GM18870 (cell line): ENCODE data around the gene PTPMT1.
"Not testable (repeated sequence)": the region's sequence is repeated elsewhere in the genome, so short reads cannot be mapped to it uniquely, and the experiment has no call there.

Source experiments
- ATAC-seq: cut with Tn5 transposase; IDR thresholded peaks from one replicate; pipeline ENCODE4 v1.9.1; 2021; ENCODE audit warnings: moderate library complexity; ENCODE audit not compliant: unreplicated experiment

Gene PTPMT1, protein sequence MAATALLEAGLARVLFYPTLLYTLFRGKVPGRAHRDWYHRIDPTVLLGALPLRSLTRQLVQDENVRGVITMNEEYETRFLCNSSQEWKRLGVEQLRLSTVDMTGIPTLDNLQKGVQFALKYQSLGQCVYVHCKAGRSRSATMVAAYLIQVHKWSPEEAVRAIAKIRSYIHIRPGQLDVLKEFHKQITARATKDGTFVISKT

DNA sequence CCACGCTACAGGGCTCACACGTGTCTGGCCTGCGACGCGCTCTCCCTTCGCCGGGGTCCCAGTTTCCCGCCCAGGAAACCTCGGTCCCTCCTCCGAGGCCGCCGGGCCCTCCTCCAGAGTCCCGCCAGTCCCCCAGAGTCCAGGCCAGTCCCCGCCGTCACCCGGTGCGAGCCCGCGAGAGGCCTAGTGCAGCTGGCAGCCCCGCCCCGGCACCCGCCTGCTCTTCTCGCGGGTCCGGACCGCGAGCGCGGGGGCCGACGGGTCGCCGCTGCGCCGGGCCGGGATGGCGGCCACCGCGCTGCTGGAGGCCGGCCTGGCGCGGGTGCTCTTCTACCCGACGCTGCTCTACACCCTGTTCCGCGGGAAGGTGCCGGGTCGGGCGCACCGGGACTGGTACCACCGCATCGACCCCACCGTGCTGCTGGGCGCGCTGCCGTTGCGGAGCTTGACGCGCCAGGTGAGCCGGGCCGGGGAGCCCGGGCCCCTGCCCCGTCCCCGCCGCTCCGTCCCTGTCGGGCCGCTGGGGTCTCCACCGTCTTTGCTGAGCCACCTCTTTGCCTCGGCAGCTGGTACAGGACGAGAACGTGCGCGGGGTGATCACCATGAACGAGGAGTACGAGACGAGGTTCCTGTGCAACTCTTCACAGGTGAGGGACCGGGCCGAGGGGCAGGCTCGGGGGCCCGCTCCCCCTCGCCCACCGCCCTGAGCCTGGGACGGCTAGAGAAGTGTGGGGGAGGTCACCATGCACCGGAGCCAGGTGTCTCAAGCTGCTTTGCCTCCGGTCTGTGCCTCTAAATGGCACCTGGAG, at the start of gene PTPMT1:
Gene PTPMT1, plus strand, starts transcription at position 260 of the 809 bp plus-strand sequence. Its CDS starts 24 bp downstream, at position 284.
- no peak for ATAC-seq

DNA sequence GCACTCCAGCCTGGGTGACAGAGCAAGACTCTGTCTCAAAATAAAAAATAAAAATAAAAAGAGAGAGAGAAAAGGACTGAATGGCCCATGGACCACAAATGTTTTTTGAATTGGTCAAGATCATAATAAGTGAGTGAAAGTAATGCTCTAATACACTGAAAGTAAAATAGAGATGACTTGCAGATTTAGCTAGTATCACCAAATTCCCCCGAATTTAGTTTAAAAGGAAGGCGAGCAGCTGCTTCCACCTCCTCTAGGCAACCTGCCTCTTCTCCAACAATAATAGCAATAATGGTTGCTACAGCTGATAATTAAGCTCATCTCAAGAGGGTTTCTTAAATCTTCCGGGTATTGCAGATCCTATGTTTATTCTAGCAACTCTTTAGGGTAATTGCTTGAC, 49.2 kb upstream of the PTPMT1 start:
- no peak for ATAC-seq

DNA sequence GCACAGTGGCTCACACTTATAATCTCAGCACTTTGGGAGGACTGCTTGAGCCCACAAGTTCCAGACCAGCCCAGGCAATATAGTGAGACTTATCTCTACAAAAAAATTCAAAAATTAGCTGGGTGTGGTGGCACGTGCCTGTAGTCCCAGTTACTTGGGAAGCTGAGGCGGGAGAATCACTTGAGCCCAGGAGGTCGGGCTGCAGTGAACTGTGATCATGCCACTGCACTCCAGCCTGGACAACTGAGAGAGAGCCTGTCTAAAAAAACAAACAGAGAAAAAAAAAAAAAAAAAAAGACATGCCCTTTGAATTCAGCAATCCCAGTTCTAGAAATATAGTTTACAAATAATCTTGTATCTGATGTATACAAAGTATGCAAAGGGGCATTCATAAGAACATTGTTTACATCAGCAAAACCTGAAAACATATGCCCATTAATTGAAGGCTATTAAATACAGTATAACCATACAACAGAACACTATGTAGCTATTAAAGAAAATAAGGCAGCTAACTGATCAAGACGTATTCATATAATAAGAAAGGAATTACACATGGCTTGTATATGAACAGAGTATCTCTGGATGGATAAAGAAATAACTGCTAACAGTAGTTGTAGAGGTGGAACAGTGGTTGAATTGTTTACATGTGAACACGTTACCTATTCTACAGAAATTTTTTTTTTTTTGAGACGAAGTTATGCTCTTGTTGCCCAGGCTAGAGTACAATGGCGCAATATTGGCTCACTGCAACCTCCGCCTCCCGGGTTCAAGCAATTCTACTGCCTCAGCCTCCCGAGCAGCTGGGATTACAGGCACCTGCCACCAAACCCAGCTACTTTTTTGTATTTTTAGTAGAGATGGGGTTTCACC, 48.2 kb upstream of the PTPMT1 start:
- no peak for ATAC-seq

DNA sequence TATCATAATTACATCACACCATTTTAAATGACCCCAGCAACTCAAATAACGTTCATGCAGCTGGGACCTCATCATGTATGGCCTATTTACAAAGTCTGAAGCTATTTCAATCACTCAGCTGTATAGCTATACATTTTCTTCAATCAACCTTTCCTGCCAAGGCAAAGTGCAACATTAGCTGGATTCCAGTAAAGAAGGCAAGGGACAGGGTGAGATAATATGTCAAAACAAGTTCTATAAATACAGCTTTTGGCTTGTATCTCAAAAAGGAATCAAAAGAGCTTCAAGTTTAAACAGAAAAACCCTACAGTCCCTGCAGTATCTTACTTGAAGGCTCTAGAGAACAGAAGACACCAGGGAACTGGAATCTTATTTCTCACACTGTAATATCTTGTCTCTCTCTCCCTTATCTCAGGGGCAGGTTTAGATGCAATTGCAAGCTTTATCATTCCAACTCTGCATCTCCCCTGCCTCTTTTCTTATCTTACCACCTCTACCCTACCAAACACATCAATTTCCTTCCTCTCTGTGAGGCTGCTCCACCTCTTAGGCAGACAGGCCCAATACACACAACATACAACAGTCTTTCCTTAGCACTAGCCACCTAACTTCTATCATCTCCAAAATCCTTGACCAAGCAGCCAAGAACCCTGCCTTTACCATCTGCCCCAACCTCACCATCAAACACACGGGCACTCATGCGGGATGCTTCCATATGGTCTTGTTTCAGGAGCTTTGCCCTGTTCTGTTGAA, 47.0 kb upstream of the PTPMT1 start:
- no peak for ATAC-seq

DNA sequence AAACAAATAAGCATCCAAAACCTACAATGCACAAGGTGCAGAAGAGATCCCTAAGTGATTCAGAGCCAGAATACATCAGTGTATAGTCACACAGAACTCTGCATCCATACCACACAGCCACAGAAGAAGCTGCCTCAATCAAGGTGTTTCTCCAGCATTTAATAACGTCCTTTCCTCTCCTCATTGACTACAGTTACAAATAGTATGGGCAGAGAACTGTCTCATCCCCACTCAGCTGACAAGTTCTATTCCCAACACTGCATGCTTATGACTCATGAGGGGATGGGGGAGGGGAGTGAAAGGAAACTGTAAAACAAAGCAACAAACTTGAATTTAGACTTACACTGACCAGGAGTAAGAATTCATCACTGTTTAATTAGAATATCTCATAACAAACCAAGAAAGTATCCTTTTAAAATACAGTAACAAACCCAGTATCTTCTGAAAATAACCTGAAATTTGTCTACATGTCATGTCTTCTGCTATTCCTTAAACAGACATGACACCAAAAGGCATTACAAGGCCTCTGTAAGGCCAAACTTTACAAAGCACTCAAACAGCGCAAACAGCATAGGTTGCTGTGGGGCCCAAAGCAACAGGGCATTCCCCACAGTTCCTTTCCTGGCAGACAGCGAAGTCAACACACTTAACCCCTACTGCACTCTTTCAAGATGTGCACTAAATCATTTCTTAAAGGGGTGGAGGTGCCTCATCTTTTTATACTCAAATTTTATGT, 41.7 kb upstream of the PTPMT1 start:
- no peak for ATAC-seq

DNA sequence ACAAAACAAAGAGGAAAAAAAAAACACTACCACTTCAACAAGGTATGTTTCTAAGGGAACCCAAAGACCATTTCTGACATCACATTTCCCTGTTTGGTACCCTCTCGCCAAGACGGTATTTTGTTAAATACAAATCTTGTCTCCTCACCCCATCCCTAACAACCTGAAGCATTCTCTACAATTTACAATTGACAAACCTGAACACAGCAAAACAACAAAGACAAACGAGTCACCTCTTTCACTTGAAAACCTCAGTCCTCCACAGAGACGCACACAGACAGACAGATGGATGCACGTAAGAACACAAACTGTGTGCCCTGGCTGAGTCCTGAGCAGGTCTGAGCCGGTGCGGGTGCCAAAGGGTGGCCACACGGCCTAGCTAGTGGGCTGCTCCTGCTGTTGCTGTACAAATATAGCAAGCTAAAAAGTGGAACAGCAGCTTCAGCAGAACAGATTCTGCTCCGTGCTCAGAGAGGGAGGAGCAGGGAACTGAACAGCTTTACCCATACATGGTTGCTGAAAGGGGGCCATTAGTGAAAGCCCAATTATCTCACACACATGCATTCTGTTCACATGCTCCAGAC, 41.0 kb upstream of the PTPMT1 start:
- ATAC-seq, result no peak

DNA sequence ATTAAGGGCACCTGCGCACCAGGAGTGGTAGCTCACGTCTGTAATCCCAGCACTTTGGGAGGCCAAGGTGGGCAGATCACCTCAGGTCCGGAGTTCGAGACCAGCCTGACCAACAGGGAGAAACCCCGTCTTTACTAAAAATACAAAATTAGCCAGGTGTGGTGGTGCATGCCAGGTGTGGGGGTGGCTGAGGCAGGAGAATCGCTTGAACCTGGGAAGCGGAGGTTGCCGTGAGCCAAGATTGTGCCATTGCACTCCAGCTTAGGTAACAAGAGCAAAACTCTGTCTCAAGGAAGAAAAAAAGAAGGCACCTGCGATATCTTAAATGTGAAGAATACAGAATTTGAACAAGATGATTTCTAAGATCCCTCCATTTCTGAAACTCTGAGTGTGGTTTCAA, 39.4 kb upstream of the PTPMT1 start:
- not testable (repeated sequence) for ATAC-seq

DNA sequence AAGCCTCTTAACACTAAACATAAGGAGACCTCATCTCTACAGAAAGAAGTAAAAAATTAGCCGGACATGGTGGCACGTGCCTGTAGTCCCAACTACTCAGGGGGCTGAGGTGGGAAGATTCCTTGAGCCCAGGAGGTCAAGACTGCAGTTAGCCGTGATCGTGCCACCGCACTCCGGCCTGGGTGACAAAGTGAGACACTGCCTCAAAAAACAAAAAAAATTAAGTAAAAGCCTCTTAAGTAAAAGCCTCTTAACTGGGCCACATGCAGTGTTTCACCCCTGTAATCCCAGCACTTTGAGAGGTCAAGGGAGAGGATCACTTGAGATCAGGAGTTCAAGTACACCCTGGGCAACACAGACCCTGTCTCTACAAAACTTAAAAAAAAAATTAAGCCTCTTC, 38.2 kb upstream of the PTPMT1 start:
- no peak for ATAC-seq

DNA sequence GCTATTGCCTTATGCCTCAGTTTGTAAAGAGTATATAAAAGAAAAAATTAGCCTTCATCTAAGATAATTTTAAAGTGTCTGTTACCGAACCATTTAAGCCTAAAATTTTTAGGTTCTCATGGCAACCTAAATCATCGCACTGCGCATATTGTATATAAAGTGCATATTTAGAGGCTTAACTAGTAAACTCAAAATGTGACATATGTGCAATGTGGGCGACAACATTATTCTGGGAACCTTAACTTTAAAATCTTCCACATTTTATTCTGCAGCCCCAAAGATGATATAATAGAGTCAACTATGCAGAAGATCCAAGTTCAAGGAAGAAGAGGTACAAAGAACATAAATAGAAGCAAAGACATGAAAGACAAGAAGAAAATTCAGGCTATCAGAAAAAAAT, 35.4 kb upstream of the PTPMT1 start:
- ATAC-seq, result no peak

DNA sequence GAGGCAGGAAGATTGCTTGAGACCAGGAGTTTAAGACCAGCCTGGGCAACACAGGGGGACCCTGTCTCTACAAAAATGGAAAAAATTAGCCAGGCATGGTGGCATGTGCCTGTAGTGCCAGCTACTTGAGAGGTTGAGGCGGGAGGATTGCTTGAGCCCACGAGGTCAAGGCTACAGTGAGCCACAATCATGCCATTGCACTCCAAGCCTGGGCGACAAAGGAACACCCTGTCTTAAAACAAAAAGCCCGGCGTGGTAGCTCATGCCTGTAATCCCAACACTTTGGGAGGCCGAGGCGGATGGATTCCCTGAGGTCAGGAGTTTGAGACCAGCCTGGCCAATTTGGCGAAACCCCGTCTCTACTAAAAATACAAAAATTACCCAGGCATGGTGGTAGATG, 34.7 kb upstream of the PTPMT1 start:
- not testable (repeated sequence) for ATAC-seq

DNA sequence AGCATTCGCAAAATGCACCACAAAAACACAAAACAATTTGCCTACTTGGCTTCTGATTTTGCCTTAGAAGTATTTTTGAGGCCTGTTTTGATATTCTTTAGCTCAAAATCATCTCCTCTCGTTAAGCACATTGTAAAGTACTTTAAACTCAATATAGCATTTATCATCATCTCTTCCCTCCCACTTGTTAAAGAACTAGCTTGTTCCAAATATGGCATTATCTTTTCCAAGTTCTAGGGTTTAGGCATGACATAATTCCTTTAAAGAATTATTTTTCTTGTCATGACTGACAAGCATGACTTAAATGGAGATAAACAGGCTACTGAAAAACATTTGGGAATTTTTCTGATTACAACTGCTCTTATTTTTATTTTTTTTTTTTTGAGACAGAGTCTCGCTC, 33.7 kb upstream of the PTPMT1 start:
- no peak for ATAC-seq

DNA sequence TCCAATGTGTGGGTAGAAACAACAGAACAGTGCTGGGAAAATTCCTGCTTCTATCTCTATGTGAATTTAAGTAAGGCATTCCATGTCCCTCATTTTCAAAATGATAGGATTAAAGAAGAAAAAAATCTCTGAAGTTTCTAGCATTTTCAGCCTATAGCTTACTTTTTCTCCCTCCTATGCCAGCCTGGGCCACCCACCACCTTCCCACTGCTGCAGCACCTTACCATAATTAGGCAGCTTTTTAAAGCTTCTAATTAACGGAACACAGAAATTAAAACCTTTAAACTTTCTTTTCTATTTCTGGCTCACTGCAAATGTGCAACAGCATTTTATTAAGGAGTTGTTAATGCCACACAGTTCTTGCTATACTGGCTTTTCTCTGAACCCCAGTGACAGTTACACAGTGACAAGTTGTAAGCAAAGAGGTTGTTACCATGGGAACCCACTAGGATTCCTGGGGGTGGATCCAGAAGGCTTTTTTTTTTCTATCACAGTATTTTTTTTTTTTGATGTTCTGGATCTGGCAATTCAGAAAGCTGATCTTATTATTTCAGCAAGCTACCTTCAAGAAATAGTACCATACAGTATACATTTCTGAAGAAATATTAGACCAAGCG, 32.7 kb upstream of the PTPMT1 start:
- ATAC-seq, result no peak

DNA sequence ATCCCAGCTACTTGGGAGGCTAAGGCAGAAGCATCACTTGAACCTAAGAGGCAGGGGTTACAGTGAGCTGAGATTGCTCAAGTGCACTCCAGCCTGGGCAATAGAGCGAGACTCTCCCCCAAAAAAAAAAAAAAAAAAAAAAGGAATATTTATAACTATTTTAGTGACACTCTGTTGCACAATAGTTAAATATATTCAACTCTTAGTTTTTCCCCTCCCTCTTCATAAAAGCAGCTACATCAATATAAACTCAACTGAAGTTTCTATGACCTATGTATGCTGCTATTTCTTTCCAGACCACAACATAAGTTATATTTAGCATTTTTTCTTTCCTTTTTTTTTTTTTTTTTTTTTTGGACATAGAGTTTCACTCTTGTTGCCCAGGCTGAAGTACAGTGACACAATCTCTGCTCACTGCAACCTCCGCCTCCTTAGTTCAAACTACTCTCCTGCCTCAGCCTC, 31.7 kb upstream of the PTPMT1 start:
- ATAC-seq, result no peak

DNA sequence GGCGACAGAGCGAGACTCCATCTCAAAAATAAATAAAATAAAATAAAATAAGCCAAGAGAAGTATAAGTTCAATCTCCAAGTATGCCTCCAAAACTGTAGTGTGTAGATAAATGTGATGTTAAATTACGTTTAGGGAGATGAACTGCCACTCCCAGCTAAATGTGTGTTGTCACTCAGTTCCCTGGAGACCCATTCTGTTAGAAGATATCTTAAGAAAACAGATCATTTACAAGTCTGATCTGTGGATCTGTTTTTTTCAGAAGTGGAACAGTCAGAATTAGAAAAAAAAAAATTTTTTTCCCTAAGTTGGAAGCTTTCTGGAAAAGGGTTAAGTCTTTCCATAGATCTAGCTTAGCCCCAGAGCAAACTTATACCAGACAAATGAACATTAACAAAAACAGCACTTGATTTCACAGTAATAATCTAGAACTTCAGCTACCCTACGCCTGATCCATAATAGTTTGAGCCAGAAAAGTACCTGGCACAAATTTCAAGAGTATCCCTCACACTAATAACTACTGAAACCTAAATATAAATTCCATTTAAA, 30.6 kb upstream of the PTPMT1 start:
- ATAC-seq, result no peak

DNA sequence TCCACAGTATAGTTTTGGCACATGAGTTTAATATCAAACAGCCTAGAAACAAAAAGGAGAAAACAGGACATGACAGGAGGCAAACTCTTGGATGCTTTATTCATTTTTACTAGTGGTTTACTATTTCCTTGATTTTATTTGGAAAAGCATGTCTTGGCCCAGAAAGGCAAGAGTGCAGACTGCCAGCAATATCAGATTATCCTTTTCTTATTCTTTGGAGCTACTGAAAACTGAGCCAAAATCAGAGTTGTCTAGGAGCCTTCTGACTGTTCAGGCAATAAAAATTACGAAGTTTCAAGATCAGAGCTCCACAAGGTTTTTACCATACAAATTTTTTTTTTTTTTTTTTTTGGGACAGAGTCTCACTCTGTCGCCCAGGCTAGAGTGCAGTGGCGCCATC, 28.5 kb upstream of the PTPMT1 start:
- no peak for ATAC-seq

DNA sequence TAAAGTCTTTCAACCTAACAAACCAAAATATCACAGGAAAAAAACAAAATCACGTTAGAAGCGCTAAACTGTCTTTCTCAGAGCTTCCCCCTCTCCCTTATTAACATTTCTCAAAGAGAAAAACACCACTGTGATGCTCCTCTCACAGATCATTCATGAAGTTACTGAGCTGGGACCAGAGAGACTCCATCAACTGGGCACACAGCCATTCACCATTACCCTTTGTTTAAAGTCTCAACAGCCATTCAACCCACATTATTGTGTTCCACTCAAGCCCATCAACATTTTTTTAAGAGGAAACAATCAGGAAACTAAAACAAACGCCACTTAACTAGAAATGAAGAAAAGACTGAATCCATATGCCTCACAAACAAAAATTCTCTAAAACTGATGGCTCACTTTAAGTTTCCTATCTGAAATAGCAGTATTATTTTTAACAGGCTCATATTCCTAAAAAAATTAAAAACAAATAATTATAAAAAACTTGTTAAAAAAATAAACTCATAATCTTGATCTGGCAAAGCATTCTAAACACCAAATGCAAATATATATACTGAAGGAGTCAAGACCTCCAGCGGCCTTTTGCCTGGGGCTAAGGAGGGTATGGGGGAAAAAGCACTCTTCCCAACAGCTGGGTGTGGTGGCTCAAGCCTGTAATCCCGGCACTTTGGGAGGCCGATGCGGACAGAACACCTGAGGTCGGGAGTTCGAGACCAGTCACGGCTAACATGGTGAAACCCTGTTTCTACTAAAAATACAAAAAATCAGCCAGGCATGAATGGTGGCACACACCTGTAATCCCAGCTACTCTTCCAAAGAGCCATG, 26.4 kb upstream of the PTPMT1 start:
- ATAC-seq, result no peak

DNA sequence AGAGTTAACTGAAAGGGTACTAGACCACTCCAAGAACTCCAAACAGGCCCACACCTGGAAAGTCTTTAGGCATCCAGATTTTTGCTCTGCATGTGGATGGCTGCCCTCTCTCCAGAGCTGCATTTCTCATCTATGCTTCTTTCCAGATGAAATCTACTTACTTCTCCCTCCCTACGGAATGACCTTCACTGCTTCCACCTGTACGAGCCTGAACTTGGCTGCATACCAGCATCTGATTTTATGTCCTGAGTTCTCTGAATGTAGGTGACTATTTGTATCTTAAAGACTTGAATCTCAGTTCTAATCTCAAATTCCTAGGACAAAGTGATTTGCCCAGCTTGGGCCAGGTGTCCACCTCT, 25.7 kb upstream of the PTPMT1 start:
- ATAC-seq, result no peak

DNA sequence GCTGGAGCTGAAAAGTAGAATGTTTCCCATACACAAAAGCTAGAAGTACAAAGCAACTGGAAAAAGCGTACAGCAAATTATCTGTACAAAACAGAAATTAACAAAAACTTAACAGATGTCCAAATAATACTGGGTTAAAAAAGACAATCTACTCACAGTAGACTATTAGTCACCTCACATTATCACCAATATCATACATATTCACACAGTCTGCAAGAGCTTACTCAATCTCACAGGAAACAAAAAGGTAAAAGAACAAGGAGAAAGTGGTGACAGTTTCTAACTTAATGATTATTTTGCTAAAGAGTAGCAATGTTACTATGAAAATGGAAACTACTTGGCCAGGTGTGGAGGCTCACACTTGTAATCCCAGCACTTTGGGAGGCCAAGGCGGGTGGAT, 24.3 kb upstream of the PTPMT1 start:
- no peak for ATAC-seq
